Stimulated activated CD4-positive, alpha-beta T cell treated with anti-CD3 and anti-CD28 coated beads, Interleukin-4, amount 100 ng/mL, for 48 hours (primary cell): Measurements from ENCODE around the gene ABCA8.
"Not testable (repeated sequence)": the region's sequence is repeated elsewhere in the genome, so short reads cannot be mapped to it uniquely, and the experiment has no call there.

Experiments used
- DNase-seq, 2 donors: peaks; one replicate each; pipeline ENCODE4 v3.0.0-alpha.2; 2020; ENCODE audit warnings: low read depth in 2 of 2

Gene ABCA8

DNA sequence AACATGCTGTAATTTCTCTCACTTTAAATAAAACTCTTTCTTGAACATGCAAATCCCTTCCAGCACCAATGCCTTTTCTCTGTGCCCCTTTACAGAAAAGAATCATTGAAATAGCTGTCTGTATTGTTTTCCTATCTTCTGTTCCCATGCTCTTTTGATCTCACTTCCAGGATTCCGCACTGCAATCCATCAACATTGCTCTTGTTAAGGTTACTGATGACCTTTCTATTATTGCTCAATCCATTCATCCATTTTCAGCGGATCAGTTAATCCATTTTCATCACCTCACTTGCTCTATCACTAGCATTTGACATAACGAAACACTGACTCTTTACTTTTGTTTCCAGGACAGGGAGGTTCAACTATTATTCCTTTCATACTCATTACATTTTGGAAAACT is 130.5 kb downstream of the ABCA8 start:
- DNase-seq: no peak

DNA sequence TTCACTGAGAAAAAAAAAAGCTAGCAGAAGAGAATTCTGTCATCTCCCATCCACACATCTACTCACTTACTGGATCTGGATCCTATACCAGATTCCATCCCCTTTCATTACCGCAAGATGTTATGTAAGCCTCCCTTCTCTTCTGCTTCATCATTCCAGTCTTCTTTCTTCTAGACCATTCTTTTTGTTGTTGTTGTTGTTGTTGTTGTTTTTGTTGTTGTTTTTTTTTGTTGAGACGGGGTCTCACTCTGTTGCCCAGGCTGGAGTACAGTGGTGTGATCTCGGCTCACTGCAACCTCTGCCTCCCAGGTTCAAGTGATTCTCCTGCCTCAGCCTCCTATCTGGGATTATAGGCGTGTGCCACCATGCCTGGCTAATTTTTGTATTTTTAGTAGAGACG is 131.0 kb downstream of the ABCA8 start:
- DNase-seq: not testable (repeated sequence)

GRCh38 chr17:68822719-68823289 is 132.4 kb downstream of the ABCA8 start:
- no peak for DNase-seq

GRCh38 chr17:68821860-68822696 is 133.1 kb downstream of the ABCA8 start:
- no peak for DNase-seq

- DNase-seq: no peak
Observed at GRCh38 chr17:68820825-68821481, 134.2 kb downstream of the ABCA8 start.

GRCh38 chr17:68820476-68820824 is 134.7 kb downstream of the ABCA8 start:
- DNase-seq: no peak

DNA sequence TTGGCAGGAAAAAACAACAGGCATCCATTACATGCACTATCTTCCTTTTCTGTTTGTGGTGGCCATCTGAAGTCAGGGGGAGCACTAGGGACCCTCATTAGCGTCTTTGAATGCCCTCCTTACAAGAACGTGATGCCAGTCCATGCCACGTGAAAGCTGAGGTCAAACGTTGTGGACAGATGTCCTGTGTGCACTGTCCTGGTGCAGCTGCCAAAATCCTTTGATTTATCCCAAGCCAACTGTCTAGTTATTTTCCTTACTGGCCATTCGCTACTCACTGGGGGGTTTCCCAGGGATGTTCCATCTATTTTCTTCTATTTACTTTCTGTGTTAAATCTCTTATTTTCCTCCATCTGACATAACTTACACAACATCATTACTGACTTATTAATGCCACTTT is 135.7 kb downstream of the ABCA8 start:
- DNase-seq: no peak
